Body of pancreas (tissue), 4 donors: ENCODE measurements around the gene HS3ST4. TPM values are rescaled to one million over a fixed set of nuclear protein-coding genes. Genes with fewer than 3 reads are reported as not detected.

Experiments
- ATAC-seq: fragments of 150-250 bp; one replicate; pipeline ENCODE4 v1.9.1; 2016
- DNase-seq, 4 donors: peaks; one replicate each; pipeline ENCODE4 v3.0.0-alpha.2; 2019
- H3K27ac ChIP-seq, 4 donors: fragments of 200-600 bp; sonication (generic); 1 replicate in 3 of 4; 2 replicates in 1 of 4; pipeline versions ENCODE4 v1.5.1 to v1.6.1; 2016 to 2019; ENCODE audit warnings: mild to moderate bottlenecking in 1 of 4, mixed read lengths in 1 of 4, moderate library complexity in 1 of 4
- H3K27me3 ChIP-seq, 2 donors: fragments of 200-600 bp; sonication (generic); one replicate each; pipeline ENCODE4 v1.6.0; 2016; ENCODE audit warnings: mild to moderate bottlenecking in 1 of 2
- H3K36me3 ChIP-seq, 2 donors: fragments of 200-600 bp; sonication (generic); replicated peaks in 1 of 2; 2 replicates each; pipeline ENCODE4 v1.5.1; 2016; ENCODE audit warnings: low read depth in 2 of 2; ENCODE audit not compliant: insufficient read depth in 1 of 2
- H3K4me1 ChIP-seq: fragments of 200-600 bp; sonication (generic); one replicate; pipeline ENCODE4 v1.6.0; 2016
- H3K4me3 ChIP-seq, 2 donors: fragments of 200-600 bp; sonication (generic); 1 replicate in 1 of 2; 2 replicates in 1 of 2; pipeline ENCODE4 v1.5.1; 2016 to 2019
- H3K9me3 ChIP-seq, 3 donors: fragments of 200-600 bp; sonication (generic); 1 replicate in 2 of 3; 2 replicates in 1 of 3; pipeline ENCODE4 v1.5.1; 2016
- CTCF ChIP-seq, 7 experiments: fragments of 450-650 bp in 4 of 7; fragments of 200-600 bp in 3 of 7; sonication (generic) in 3 of 7; IDR thresholded peaks; one replicate each; pipeline ENCODE4 v1.5.1; 2016 to 2019; ENCODE audit warnings: antibody characterized with exemption in 7 of 7
- POLR2A ChIP-seq, 3 donors: fragments of 450-650 bp; IDR thresholded peaks; one replicate each; pipeline ENCODE4 v1.6.1; 2016; ENCODE audit warnings: antibody characterized with exemption in 3 of 3, mild to moderate bottlenecking in 2 of 3
- WGBS, 2 donors: methylation state at CpG; one replicate each; pipeline ENCODE4 v1.1.5; 2017; 5-methylcytosine and 5-hydroxymethylcytosine counted together
- intact Hi-C: fragments of 100-400 bp; cut with DNase I; formaldehyde crosslinking; loops from one replicate; pipeline ENCODE4 v1.15.1; 2023
- total RNA-seq, 2 donors: library from RNA; depleted of rRNA; stranded (reverse); fragments of >200 nt; gene quantifications; one replicate each; pipeline ENCODE4 v1.1.0, GENCODE V29; 2016

Gene HS3ST4
- total RNA-seq, 2 donors from 2014 or later = not detected

- Histone ChIP-seq H3K9me3 (no peaks in the 10 kb centered on the region), H3K4me1 (no peaks in the 10 kb centered on the region), H3K27me3 (no peaks in the 10 kb centered on the region), H3K36me3 (no peaks in the 10 kb centered on the region), H3K4me3 (no peak overlapping the region), H3K27ac (no peak overlapping the region)
- intact Hi-C loops = loop anchor here (10.0 kb wide), 1 partner anchor 72 kb away; no protein-coding TSS in a partner anchor
- DNase-seq (no peak), ATAC-seq (no peak)
- no peak for TF ChIP-seq CTCF (IDR thresholded peaks at IDR 0.05)
- no peak for TF ChIP-seq POLR2A (IDR thresholded peaks at IDR 0.05)
Observed at GRCh38 chr16:25877103-25877502, 185.3 kb downstream of the HS3ST4 start.

- H3K27me3 ChIP-seq = no peaks in the 10 kb centered on the region
- no peak overlapping the region for H3K27ac ChIP-seq
- H3K4me1 ChIP-seq = no peaks in the 10 kb centered on the region
- ATAC-seq (no peak), DNase-seq (no peak)
- 57 to 77% methylated on average over 4 of the region's 4 CpGs for WGBS, 2 donors
- no peaks in the 10 kb centered on the region for H3K36me3 ChIP-seq
- no peak for TF ChIP-seq POLR2A (IDR thresholded peaks at IDR 0.05)
- TF ChIP-seq CTCF (IDR thresholded peaks at IDR 0.05) = no peak
- intact Hi-C loops = no loop called here
- no peak overlapping the region for H3K4me3 ChIP-seq
- H3K9me3 ChIP-seq = no peaks in the 10 kb centered on the region
Observed at GRCh38 chr16:25886598-25886997, 194.8 kb downstream of the HS3ST4 start.

- Histone ChIP-seq H3K27me3 (no peaks in the 10 kb centered on the region), H3K27ac (no peak overlapping the region), H3K36me3 (no peaks in the 10 kb centered on the region), H3K9me3 (no peaks in the 10 kb centered on the region), H3K4me3 (no peak overlapping the region), H3K4me1 (no peaks in the 10 kb centered on the region)
- ATAC-seq (no peak), DNase-seq (no peak)
- TF ChIP-seq CTCF (IDR thresholded peaks at IDR 0.05) = no peak
- no peak for TF ChIP-seq POLR2A (IDR thresholded peaks at IDR 0.05)
- 23 to 41% methylated on average over 7 of the region's 7 CpGs for WGBS, 2 donors
- intact Hi-C loops = no loop called here
Observed at GRCh38 chr16:25888868-25889267, 197.1 kb downstream of the HS3ST4 start.

GRCh38 chr16:25893332-25893731, 201.6 kb downstream of the HS3ST4 start:
- WGBS, 2 donors = 37 to 54% methylated on average over 2 to 3 of the region's 3 CpGs
- ATAC-seq = no peak
- intact Hi-C loops = no loop called here

More at GRCh38 chr16:25893332-25893731, 201.6 kb downstream of the HS3ST4 start:
- DNase-seq = no peak
- TF ChIP-seq CTCF (IDR thresholded peaks at IDR 0.05) (no peak), POLR2A (IDR thresholded peaks at IDR 0.05) (no peak)
- no peak overlapping the region for H3K4me3 ChIP-seq
- no peaks in the 10 kb centered on the region for H3K27me3 ChIP-seq
- no peaks in the 10 kb centered on the region for H3K36me3 ChIP-seq
- H3K9me3 ChIP-seq = no peaks in the 10 kb centered on the region
- peaks cover 23% of the 10 kb centered on the region for H3K4me1 ChIP-seq
- no peak overlapping the region for H3K27ac ChIP-seq
